CD4-positive, alpha-beta memory T cell (primary cell): ENCODE measurements around the gene AP1S2. TPM values are rescaled to one million over a fixed set of nuclear protein-coding genes. Genes with fewer than 3 reads are reported as not detected.

ENCODE experiments used
- polyA plus RNA-seq, 2 donors: library from polyadenylated mRNA; unstranded; fragments of 300-500 nt; fragmentation: Illumina TruSeq; gene quantifications; one replicate each; pipeline ENCODE4 v1.2.3, GENCODE V29; 2021
- total RNA-seq, 2 experiments: library from RNA; stranded (reverse); gene quantifications; one replicate each; pipeline ENCODE4 v1.2.3, GENCODE V29; 2021

Gene AP1S2
- total and polyA plus RNA-seq, 4 experiments from 2014 or later, result 23.9 to 83.9 (median 45.3) TPM

Other genes with a start within 250 kb of the AP1S2 start
- under 1 TPM in 1 of 2 experiments, not detected in 1; 0.33 TPM for gene CLTRN, start 190.0 kb downstream of the AP1S2 start, total RNA-seq
- gene CLTRN, start 190.0 kb downstream of the AP1S2 start, polyA plus RNA-seq, result under 1 TPM in 1 of 2 donors, not detected in 1; 0.97 TPM
- 10 to 100 TPM; 45.7 to 54.5 TPM for gene CA5B, start 116.5 kb downstream of the AP1S2 start, total RNA-seq
- gene CA5B, start 116.5 kb downstream of the AP1S2 start, polyA plus RNA-seq, result 100 to 1,000 TPM in 1 of 2 donors, 10 to 100 TPM in 1; 89.2 to 164 TPM
- 10 to 100 TPM; 30.1 to 30.7 TPM for gene ZRSR2, start 64.3 kb downstream of the AP1S2 start, total RNA-seq
- 10 to 100 TPM; 19.5 to 42.2 TPM for gene ZRSR2, start 64.3 kb downstream of the AP1S2 start, polyA plus RNA-seq